ENCODE results near the gene GPR3. TPM values are rescaled to one million over a fixed set of nuclear protein-coding genes. Genes with fewer than 3 reads are reported as not detected.
"Not testable (repeated sequence)": the region's sequence is repeated elsewhere in the genome, so short reads cannot be mapped to it uniquely, and the experiment has no call there.

Gene GPR3
- polyA plus RNA-seq, 3 donors from 2014 or later = not detected

- H3K27ac Mint-ChIP-seq = peak overlapping the region in 1 of 6 donors; percentile 41
- H3K36me3 Mint-ChIP-seq = no peaks in the 10 kb centered on the region
- no peak overlapping the region for H3K4me3 Mint-ChIP-seq
- DNase-seq = no peak
- no peaks in the 10 kb centered on the region for H3K9me3 Mint-ChIP-seq
- H3K4me1 Mint-ChIP-seq = no peaks in the 10 kb centered on the region
- H3K27me3 Mint-ChIP-seq (ENCODE audit: low read depth in 3 of 3) = peaks cover 0 to 2% (median 0%) of the 10 kb centered on the region in 3 donors
Observed at GRCh38 chr1:27377760-27378495, 14.5 kb upstream of the GPR3 start.

- no peak for DNase-seq
- Mint-ChIP-seq H3K9me3 (no peaks in the 10 kb centered on the region), H3K27ac (no peak overlapping the region)
Observed at GRCh38 chr1:27379564-27380122, 12.8 kb upstream of the GPR3 start.

DNA sequence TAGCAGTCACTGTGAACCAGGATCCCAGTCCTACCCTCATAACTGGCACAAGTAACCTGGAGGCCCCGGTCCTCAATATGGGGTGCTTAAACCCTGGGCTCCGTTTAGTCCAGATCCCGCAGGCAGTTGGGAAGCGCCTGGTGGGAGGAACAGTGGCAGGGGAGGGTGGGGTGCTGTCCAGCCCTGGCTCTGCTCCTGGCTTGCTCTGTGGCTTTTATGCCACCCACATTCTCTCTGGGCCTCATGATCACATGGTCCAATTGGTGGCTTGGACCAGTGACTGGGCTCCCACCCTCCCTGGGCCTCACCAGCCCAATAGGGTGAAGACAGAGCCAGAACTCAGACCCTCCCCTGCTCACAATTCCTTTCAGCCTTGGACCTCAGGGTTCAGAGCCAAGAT lies 12.2 kb upstream of the GPR3 start:
- H3K9me3 Mint-ChIP-seq = no peaks in the 10 kb centered on the region
- H3K4me3 Mint-ChIP-seq = no peak overlapping the region
- H3K4me1 Mint-ChIP-seq = no peaks in the 10 kb centered on the region
- H3K27ac Mint-ChIP-seq = no peak overlapping the region
- DNase-seq = no peak
- peaks cover 0 to 2% (median 2%) of the 10 kb centered on the region in 3 donors for H3K27me3 Mint-ChIP-seq (ENCODE audit: low read depth in 3 of 3)
- no peaks in the 10 kb centered on the region for H3K36me3 Mint-ChIP-seq

More at GRCh38 chr1:27379564-27380122, 12.8 kb upstream of the GPR3 start:
- no peaks in the 10 kb centered on the region for H3K4me1 Mint-ChIP-seq
- peaks cover 0 to 2% (median 2%) of the 10 kb centered on the region in 3 donors for H3K27me3 Mint-ChIP-seq (ENCODE audit: low read depth in 3 of 3)
- H3K4me3 Mint-ChIP-seq = no peak overlapping the region
- H3K36me3 Mint-ChIP-seq = no peaks in the 10 kb centered on the region

- Mint-ChIP-seq H3K9me3 (no peaks in the 10 kb centered on the region), H3K27me3 (ENCODE audit: low read depth in 3 of 3) (peaks cover 2% of the 10 kb centered on the region in 3 donors), H3K4me1 (no peaks in the 10 kb centered on the region), H3K4me3 (no peak overlapping the region), H3K27ac (no peak overlapping the region), H3K36me3 (no peaks in the 10 kb centered on the region)
- no peak for DNase-seq
Observed at GRCh38 chr1:27380766-27381733, 11.4 kb upstream of the GPR3 start.

DNA sequence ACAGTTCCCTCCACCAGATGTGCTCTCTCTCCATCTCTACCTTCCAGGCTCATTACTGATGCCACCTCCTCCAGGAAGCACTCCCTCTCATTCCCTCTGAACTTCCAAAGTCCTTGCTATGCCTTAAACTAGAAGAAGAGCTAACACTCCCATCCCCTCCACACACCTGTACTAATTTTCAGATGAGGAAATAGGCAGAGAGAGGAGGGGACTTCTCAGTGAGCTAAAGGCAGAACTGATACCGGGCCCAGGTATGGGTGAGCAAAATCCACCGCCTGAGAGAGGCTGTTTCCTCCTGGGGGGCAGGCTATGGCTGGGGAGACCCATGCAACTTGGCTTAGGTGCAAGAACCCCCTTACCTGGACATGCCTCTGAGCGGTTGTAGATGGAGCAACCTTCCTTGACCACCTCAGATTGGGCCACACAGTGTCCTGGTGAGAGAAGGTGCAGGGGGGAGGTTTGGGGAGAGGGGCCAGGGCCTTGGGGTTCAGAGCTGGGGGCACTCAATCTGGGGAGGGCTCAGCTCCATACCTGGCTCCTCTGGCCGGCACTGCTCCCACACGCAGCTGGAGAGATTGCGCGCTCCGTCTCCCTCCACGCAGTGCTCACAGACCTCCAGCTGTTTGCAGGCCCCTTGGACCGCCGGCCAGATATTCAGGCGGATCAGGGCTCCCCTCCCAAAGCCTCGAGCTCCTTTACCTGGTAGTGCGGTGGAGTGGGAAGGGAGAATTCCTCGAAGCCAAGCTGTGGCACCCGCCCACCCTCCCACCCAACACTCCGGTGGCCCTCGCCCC lies 10.3 kb upstream of the GPR3 start:
- Mint-ChIP-seq H3K36me3 (no peaks in the 10 kb centered on the region), H3K27ac (peak overlapping the region in 1 of 6 donors; percentile 48), H3K27me3 (ENCODE audit: low read depth in 3 of 3) (peaks cover 2% of the 10 kb centered on the region in 3 donors), H3K4me1 (no peaks in the 10 kb centered on the region), H3K4me3 (no peak overlapping the region), H3K9me3 (no peaks in the 10 kb centered on the region)
- no peak for DNase-seq

DNA sequence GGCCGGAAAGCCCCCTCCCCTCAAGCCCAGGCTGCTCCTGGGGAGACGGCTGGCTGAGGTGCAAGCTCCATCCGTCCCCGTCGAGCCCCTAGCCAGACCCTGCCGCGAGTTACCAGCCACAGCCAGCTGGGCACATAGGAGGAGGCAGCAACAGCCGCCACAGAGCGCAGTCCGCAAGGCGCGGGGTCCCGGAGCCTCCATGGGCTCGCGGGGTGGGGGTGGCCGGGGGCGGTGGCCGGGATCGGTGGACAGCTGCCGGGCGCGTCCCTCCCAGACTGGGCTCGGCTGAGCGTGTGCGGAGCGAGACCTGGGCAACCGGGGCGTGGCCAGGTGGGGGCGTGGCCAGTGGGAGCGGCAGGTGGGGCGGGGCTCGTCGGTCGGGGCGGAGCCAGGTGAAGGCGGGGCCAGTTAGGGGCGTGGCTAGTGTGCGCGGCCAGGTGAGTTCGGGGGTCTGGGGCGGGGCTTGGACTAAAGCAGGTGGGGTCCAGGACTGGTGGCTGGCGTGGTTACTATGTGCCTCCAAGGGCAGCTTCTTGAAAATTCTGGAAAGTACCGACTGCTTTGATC lies 9.3 kb upstream of the GPR3 start, which contains the start of gene CD164L2:
Gene CD164L2 (minus strand): TSS at position 295 of the 567 bp plus-strand sequence. CDS start 94 bp downstream, at position 201.
- no peak within 1 kb of the TSS for H3K27ac Mint-ChIP-seq
- H3K36me3 Mint-ChIP-seq = no peaks in the 10 kb centered on the region
- H3K27me3 Mint-ChIP-seq (ENCODE audit: low read depth in 3 of 3) = peaks cover 2% of the 10 kb centered on the region in 3 donors
- no peaks in the 10 kb centered on the region for H3K9me3 Mint-ChIP-seq
- H3K4me3 Mint-ChIP-seq = no peak within 1 kb of the TSS
- DNase-seq = peak in 1 of 3 donors; percentile 26
- no peaks in the 10 kb centered on the region for H3K4me1 Mint-ChIP-seq

DNA sequence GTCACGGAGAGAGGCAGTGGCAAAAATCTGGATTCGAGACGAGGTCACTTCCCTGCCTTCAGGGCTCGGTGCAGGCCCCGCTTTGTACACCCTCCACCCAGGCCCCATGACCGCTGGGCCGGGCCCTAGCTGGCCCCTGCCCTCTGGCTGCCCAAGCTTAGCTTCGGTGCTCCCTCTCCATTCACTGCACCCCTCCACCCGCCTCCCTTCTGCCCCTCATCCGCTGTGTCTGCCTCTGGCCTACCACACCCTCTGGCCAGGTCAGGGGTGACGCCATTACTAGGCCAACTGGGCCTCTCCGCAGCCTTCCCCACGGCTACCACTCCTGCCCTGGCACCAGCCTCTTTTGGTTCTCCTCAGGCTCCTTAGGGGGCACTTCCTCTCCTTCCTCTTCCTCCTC lies 8.8 kb upstream of the GPR3 start:
- H3K27me3 Mint-ChIP-seq (ENCODE audit: low read depth in 3 of 3) = peaks cover 2 to 3% (median 2%) of the 10 kb centered on the region in 3 donors
- no peak for DNase-seq
- H3K27ac Mint-ChIP-seq = no peak overlapping the region
- peaks cover 0 to 2% of the 10 kb centered on the region in 2 donors for H3K4me1 Mint-ChIP-seq
- no peaks in the 10 kb centered on the region for H3K9me3 Mint-ChIP-seq
- no peaks in the 10 kb centered on the region for H3K36me3 Mint-ChIP-seq
- H3K4me3 Mint-ChIP-seq = no peak overlapping the region

GRCh38 chr1:27384797-27385196 lies 7.6 kb upstream of the GPR3 start:
- H3K27ac Mint-ChIP-seq; DNase-seq; H3K9me3 Mint-ChIP-seq; H3K4me3 Mint-ChIP-seq; H3K4me1 Mint-ChIP-seq; H3K27me3 Mint-ChIP-seq (ENCODE audit: low read depth in 3 of 3); H3K36me3 Mint-ChIP-seq: not testable (repeated sequence)

DNA sequence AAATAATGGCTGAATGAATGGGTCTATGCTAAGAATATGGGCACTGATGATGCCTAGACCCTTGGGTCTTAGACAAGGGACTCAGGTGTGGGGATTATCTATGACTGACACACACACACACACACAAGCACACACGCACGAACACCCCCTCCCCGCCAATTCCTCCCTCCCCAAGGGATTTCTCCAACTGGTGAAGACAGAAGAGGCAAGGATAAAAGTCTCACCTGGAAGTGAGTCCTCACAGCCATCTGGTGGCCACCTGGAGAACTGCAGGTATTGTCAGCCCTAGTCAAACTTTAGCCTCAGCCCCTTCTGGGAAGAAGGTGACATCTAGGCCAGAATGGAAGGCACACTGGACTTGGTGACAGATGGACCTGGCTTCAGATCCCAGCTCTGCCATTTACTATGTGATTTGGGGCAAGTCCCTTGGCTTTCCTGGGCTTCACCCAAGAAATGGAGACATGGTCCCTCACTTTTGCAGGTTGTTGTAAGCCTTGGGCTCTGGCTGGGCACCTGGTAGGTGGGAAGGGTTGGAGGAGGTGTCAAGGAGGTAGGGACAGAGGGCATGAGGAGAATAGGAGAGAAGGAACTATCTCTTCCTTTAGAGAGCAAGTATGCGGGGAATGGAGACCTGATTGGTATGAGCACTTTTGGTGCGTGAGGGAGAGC lies 4.0 kb upstream of the GPR3 start:
- Mint-ChIP-seq H3K4me3 (peak overlapping the region in 1 of 5 donors; percentile 11), H3K27me3 (ENCODE audit: low read depth in 3 of 3) (peaks cover 6 to 15% (median 11%) of the 10 kb centered on the region in 3 donors), H3K27ac (peak overlapping the region in 2 of 6 donors; percentile 51 to 74), H3K36me3 (no peaks in the 10 kb centered on the region), H3K9me3 (no peaks in the 10 kb centered on the region), H3K4me1 (peaks cover 9 to 13% of the 10 kb centered on the region in 2 donors)
- DNase-seq = peak; percentile 59 to 69 (median 65)

- no peaks in the 10 kb centered on the region for H3K9me3 Mint-ChIP-seq
- no peak for DNase-seq
- H3K27ac Mint-ChIP-seq = peak overlapping the region in 4 of 6 donors; percentile 67 to 96 (median 88)
- peaks cover 9 to 18% of the 10 kb centered on the region in 2 donors for H3K4me1 Mint-ChIP-seq
- no peaks in the 10 kb centered on the region for H3K36me3 Mint-ChIP-seq
- H3K4me3 Mint-ChIP-seq = peak overlapping the region; percentile 59 to 91 (median 82)
- peaks cover 6 to 24% (median 11%) of the 10 kb centered on the region in 3 donors for H3K27me3 Mint-ChIP-seq (ENCODE audit: low read depth in 3 of 3)
Observed at GRCh38 chr1:27391511-27392095, 819 bp upstream of the GPR3 start.

GRCh38 chr1:27392778-27393635 lies 585 bp downstream of the GPR3 start:
- Mint-ChIP-seq H3K9me3 (no peaks in the 10 kb centered on the region), H3K4me3 (peak overlapping the region; percentile 27 to 60 (median 48)), H3K27ac (peak overlapping the region in 1 of 6 donors; percentile 11)

More at GRCh38 chr1:27392778-27393635, 585 bp downstream of the GPR3 start:
- peaks cover 9 to 18% of the 10 kb centered on the region in 2 donors for H3K4me1 Mint-ChIP-seq
- H3K27me3 Mint-ChIP-seq (ENCODE audit: low read depth in 3 of 3) = peaks cover 6 to 26% (median 18%) of the 10 kb centered on the region in 3 donors
- DNase-seq = no peak
- H3K36me3 Mint-ChIP-seq = no peaks in the 10 kb centered on the region
